IMR-90 (cell line): Measurements from ENCODE around the gene ASF1B. TPM values are rescaled to one million over a fixed set of nuclear protein-coding genes. Genes with fewer than 3 reads are reported as not detected.

Experiments
- ATAC-seq: fragments of 200-7000 bp; cut with Tn5 transposase; 2 replicates; pipeline ENCODE4 v1.9.1; 2020; ENCODE audit warnings: low read depth, mild to moderate bottlenecking, moderate library complexity
- BruUV-seq: library from RNA; stranded (reverse); fragments of 400-500 nt; replicated peaks from 2 replicates; lab custom pipeline; 2021; lab: Mats Ljungman, UMichigan
- CTCF ChIA-PET: fragments of 300-600 bp; formaldehyde crosslinking; extraction: SDS; loops from one replicate; lab custom pipeline; 2021; ENCODE audit warnings: antibody characterized with exemption; lab: Yijun Ruan, JAX
- POLR2A ChIA-PET: fragments of 300-600 bp; sonication (Branson Sonifier 250); formaldehyde crosslinking; loops from one replicate; lab custom pipeline; 2022; ENCODE audit warnings: antibody characterized with exemption; ENCODE audit not compliant: unreplicated experiment; lab: Charles Lee
- DNase-seq: peaks from one replicate; pipeline ENCODE4 v3.0.0; 2013
- H2AFZ ChIP-seq: replicated peaks from 2 replicates; pipeline ENCODE3; 2013; ENCODE audit warnings: low read length, mild to moderate bottlenecking; ENCODE audit not compliant: poor library complexity
- H2AK5ac ChIP-seq: 2 replicates; pipeline ENCODE4 v1.6.1; 2013; ENCODE audit warnings: low read depth, low read length, inconsistent platforms
- H2AK9ac ChIP-seq: replicated peaks from 2 replicates; pipeline ENCODE3; 2013; ENCODE audit warnings: mild to moderate bottlenecking, low read depth, low read length, moderate library complexity; ENCODE audit not compliant: poor library complexity
- H2BK120ac ChIP-seq: 2 replicates; pipeline ENCODE4 v1.6.1; 2013; ENCODE audit warnings: low read depth, low read length, inconsistent platforms
- H2BK15ac ChIP-seq: 3 replicates; pipeline ENCODE4 v1.6.1; 2013; ENCODE audit warnings: low read depth, low read length, inconsistent platforms
- H2BK20ac ChIP-seq: 2 replicates; pipeline ENCODE4 v1.6.1; 2013; ENCODE audit warnings: low read depth, mild to moderate bottlenecking, inconsistent platforms, low read length, moderate library complexity
- H2BK5ac ChIP-seq: 2 replicates; pipeline ENCODE4 v1.6.1; 2013; ENCODE audit warnings: mild to moderate bottlenecking, low read depth, low read length, inconsistent platforms; ENCODE audit not compliant: poor library complexity, severe bottlenecking
- H3K14ac ChIP-seq: replicated peaks from 2 replicates; pipeline ENCODE4 v1.6.1; 2013; ENCODE audit warnings: low read depth, low read length, inconsistent platforms
- H3K18ac ChIP-seq: 2 replicates; pipeline ENCODE4 v1.6.1; 2013; ENCODE audit warnings: low read depth, low read length, control low read depth
- H3K23ac ChIP-seq: 2 replicates; pipeline ENCODE4 v1.6.1; 2013; ENCODE audit warnings: low read depth, low read length, inconsistent platforms
- H3K27ac ChIP-seq: 2 replicates; pipeline ENCODE4 v1.5.1; 2013; ENCODE audit warnings: mild to moderate bottlenecking, control low read depth, low read length; ENCODE audit not compliant: insufficient read depth
- H3K27me3 ChIP-seq: 2 replicates; pipeline ENCODE4 v1.6.1; 2013; ENCODE audit warnings: low read length; ENCODE audit not compliant: control insufficient read depth, insufficient read depth
- H3K36me3 ChIP-seq: 2 replicates; pipeline ENCODE4 v1.6.1; 2013; ENCODE audit warnings: low read length, mixed read lengths; ENCODE audit not compliant: control insufficient read depth, insufficient read depth
- H3K4ac ChIP-seq: 2 replicates; pipeline ENCODE4 v1.6.1; 2013; ENCODE audit warnings: low read depth, low read length, inconsistent platforms
- H3K4me1 ChIP-seq: 2 replicates; pipeline ENCODE4 v1.6.1; 2013; ENCODE audit warnings: low read length, mixed read lengths; ENCODE audit not compliant: control insufficient read depth, insufficient read depth
- H3K4me2 ChIP-seq: 2 replicates; pipeline ENCODE4 v1.6.1; 2013; ENCODE audit warnings: low read depth, mild to moderate bottlenecking, control low read depth, low read length, moderate library complexity
- H3K4me3 ChIP-seq: 2 replicates; pipeline ENCODE4 v1.5.1; 2013; ENCODE audit warnings: low read depth, mild to moderate bottlenecking, control low read depth, low read length, moderate library complexity; ENCODE audit not compliant: insufficient read depth
- H3K56ac ChIP-seq: 2 replicates; pipeline ENCODE4 v1.6.1; 2013; ENCODE audit warnings: low read length, inconsistent platforms; ENCODE audit not compliant: insufficient read depth; ENCODE audit errors: extremely low read depth
- H3K79me1 ChIP-seq, 2 experiments: 2 replicates each; pipeline ENCODE4 v1.6.1; 2013; ENCODE audit warnings: low read length in 2 of 2, inconsistent platforms in 1 of 2, low read depth in 1 of 2
- H3K9ac ChIP-seq: 2 replicates; pipeline ENCODE4 v1.6.1; 2013; ENCODE audit warnings: low read depth, low read length, control low read depth
- H3K9me1 ChIP-seq: 2 replicates; pipeline ENCODE4 v1.6.1; 2013; ENCODE audit warnings: low read length, inconsistent platforms; ENCODE audit not compliant: insufficient read depth
- H3K9me3 ChIP-seq: 2 replicates; pipeline ENCODE4 v1.6.1; 2013; ENCODE audit warnings: low read length; ENCODE audit not compliant: control insufficient read depth, insufficient read depth
- H4K20me1 ChIP-seq: 2 replicates; pipeline ENCODE4 v1.6.1; 2013; ENCODE audit warnings: low read length, inconsistent platforms; ENCODE audit not compliant: insufficient read depth
- H4K5ac ChIP-seq: 2 replicates; pipeline ENCODE4 v1.6.1; 2013; ENCODE audit warnings: mild to moderate bottlenecking, low read depth, low read length, control low read depth
- H4K8ac ChIP-seq, 2 experiments: 2 replicates each; pipeline ENCODE4 v1.6.1; 2013; ENCODE audit warnings: low read depth in 2 of 2, low read length in 2 of 2, control low read depth in 1 of 2, inconsistent platforms in 1 of 2
- H4K91ac ChIP-seq: 2 replicates; pipeline ENCODE4 v1.6.1; 2013; ENCODE audit warnings: low read depth, low read length, inconsistent platforms; ENCODE audit not compliant: insufficient read depth
- CEBPB ChIP-seq: IDR thresholded peaks from 2 replicates; pipeline ENCODE4 v1.6.1; 2012; ENCODE audit warnings: low read depth, low read length, improper control_type of control experiment
- CHD1 ChIP-seq: IDR thresholded peaks from 2 replicates; pipeline ENCODE4 v1.6.1; 2012; ENCODE audit warnings: low read depth, low read length, improper control_type of control experiment
- CTCF ChIP-seq: conservative IDR thresholded peaks from 2 replicates; pipeline ENCODE4 v1.5.1; 2012; ENCODE audit warnings: mild to moderate bottlenecking, low read depth, low read length, improper control_type of control experiment
- FOS ChIP-seq: fragments of 150-350 bp; IDR thresholded peaks from 2 replicates; pipeline ENCODE4 v1.6.1; 2016; ENCODE audit warnings: low read depth, low read length
- POLR2A ChIP-seq: IDR thresholded peaks from 2 replicates; pipeline ENCODE4 v1.6.1; 2012; ENCODE audit warnings: mild to moderate bottlenecking, low read depth, low read length
- RAD21 ChIP-seq: IDR thresholded peaks from 2 replicates; pipeline ENCODE4 v1.6.1; 2012; ENCODE audit warnings: low read length, improper control_type of control experiment
- RCOR1 ChIP-seq: IDR thresholded peaks from 2 replicates; pipeline ENCODE4 v1.6.1; 2012; ENCODE audit warnings: mild to moderate bottlenecking, low read length, improper control_type of control experiment; ENCODE audit not compliant: insufficient replicate concordance
- RFX5 ChIP-seq: IDR thresholded peaks from 2 replicates; pipeline ENCODE4 v1.8.0; 2012; ENCODE audit warnings: low read depth, mild to moderate bottlenecking, low read length, moderate library complexity
- SMC3 ChIP-seq: fragments of 150-350 bp; IDR thresholded peaks from 2 replicates; pipeline ENCODE4 v1.6.1; 2016; ENCODE audit warnings: low read depth, mild to moderate bottlenecking, antibody characterized with exemption, low read length, moderate library complexity
- USF2 ChIP-seq: fragments of 150-350 bp; IDR thresholded peaks from 2 replicates; pipeline ENCODE4 v1.6.1; 2017; ENCODE audit warnings: mild to moderate bottlenecking, antibody characterized with exemption, low read length, low read depth
- WGBS, 2 experiments: methylation state at CpG; one replicate each; pipeline versions ENCODE4 v1.1.5 to v1.1.7; 2013; ENCODE audit warnings: missing lambda C conversion rate in 2 of 2; ENCODE audit not compliant: insufficient read length in 1 of 2; ENCODE audit errors: extremely low coverage in 2 of 2; 5-methylcytosine and 5-hydroxymethylcytosine counted together
- dilution Hi-C: fragments of 300-500 bp; cut with HindIII; formaldehyde crosslinking; loops from one replicate; pipeline ENCODE4 v1.14.3; 2018; ENCODE audit warnings: low sequenced_read_pairs; ENCODE audit not compliant: unreplicated experiment
- in situ Hi-C: fragments of 300-500 bp; cut with MboI; formaldehyde crosslinking; loops from 3 replicates; pipeline ENCODE4 v1.14.3; 2019; ENCODE audit warnings: low sequenced_read_pairs, inconsistent platforms, mixed read lengths
- intact Hi-C: fragments of 100-400 bp; cut with micrococcal nuclease; formaldehyde crosslinking; loops from 2 replicates; pipeline ENCODE4 v1.10.0; 2022
- polyA plus RNA-seq, 3 experiments: library from polyadenylated mRNA; depleted of rRNA; stranded (reverse); fragments of >200 nt; gene quantifications; 2 replicates each; pipeline ENCODE4 v1.2.3, GENCODE V29; 2012; ENCODE audit warnings: low replicate concordance in 1 of 3
- total RNA-seq: library from RNA; depleted of rRNA; stranded (reverse); fragments of >200 nt; gene quantifications from 2 replicates; pipeline ENCODE4 v1.2.3, GENCODE V29; 2012
- TF ChIP-seq, protein P1 (sequence below): fragments of 150-350 bp; IDR thresholded peaks from 2 replicates; pipeline ENCODE4 v1.6.1; 2016; ENCODE audit warnings: low read depth, mild to moderate bottlenecking, low read length, moderate library complexity, borderline replicate concordance

ASF1B gene
- total and polyA plus RNA-seq, 2 of the 4 experiments (the other 2 are of a cell fraction) = 10.4 to 12.1 TPM

DNA sequence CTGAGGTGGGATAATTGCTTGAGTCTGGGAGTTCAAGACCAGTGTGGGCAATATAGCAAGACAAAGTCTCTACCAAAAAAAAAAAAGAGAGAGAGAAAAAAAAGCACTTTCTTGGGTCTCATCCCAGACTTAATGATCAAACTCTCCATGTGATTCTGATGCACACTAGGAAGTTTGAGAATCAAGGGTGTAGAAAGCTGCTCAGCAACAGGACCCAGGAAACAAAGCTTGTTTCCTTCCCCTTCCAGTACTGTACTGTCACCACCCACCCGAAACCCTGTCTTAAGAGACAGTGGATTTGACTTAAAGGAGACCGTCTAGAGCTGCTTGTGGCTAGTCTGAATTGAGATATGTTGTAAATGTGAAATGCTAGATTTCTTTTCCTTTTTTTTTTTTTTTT lies 58.0 kb downstream of the ASF1B start:
- ATAC-seq = no peak

More for the DNA sequence above, 58.0 kb downstream of the ASF1B start:
- POLR2A ChIA-PET = no interaction called here
- dilution Hi-C loops = no loop called here
- H3K9me1 ChIP-seq = peaks cover 10% of the 10 kb centered on the region; the same call in 1 of the 2 replicates
- intact Hi-C loops = no loop called here
- H2AK5ac ChIP-seq = no peak overlapping the region
- no peaks in the 10 kb centered on the region for H3K9me3 ChIP-seq
- H4K5ac ChIP-seq = no peak overlapping the region
- H4K20me1 ChIP-seq = no peaks in the 10 kb centered on the region
- H2BK120ac ChIP-seq = no peak overlapping the region
- no CpG with 5 or more reads among the region's 2 CpGs for WGBS, 2 experiments
- H3K79me1 ChIP-seq = peaks cover 12 to 37% of the 10 kb centered on the region in 2 experiments
- no TSS peak for BruUV-seq
- H3K56ac ChIP-seq = no peak overlapping the region
- no peak for TF ChIP-seq POLR2A
- TF ChIP-seq, protein P1, sequence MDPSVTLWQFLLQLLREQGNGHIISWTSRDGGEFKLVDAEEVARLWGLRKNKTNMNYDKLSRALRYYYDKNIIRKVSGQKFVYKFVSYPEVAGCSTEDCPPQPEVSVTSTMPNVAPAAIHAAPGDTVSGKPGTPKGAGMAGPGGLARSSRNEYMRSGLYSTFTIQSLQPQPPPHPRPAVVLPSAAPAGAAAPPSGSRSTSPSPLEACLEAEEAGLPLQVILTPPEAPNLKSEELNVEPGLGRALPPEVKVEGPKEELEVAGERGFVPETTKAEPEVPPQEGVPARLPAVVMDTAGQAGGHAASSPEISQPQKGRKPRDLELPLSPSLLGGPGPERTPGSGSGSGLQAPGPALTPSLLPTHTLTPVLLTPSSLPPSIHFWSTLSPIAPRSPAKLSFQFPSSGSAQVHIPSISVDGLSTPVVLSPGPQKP = no peak
- TF ChIP-seq RFX5 = no peak
- TF ChIP-seq CTCF = no peak
- TF ChIP-seq CEBPB = no peak
- no peak for TF ChIP-seq RCOR1
- TF ChIP-seq USF2 = no peak
- no peak for TF ChIP-seq FOS
- no peak for TF ChIP-seq RAD21
- TF ChIP-seq CHD1 = no peak
- TF ChIP-seq SMC3 = no peak
- H3K9ac ChIP-seq = no peak overlapping the region
- no peak overlapping the region for H3K18ac ChIP-seq
- H3K4me2 ChIP-seq = no peak overlapping the region
- no peak overlapping the region for H3K27ac ChIP-seq
- no peak overlapping the region for H4K91ac ChIP-seq
- no peak overlapping the region for H3K4ac ChIP-seq
- H4K8ac ChIP-seq = no peak overlapping the region
- no peak overlapping the region for H2AK9ac ChIP-seq
- CTCF ChIA-PET = interaction anchor here (0.7 to 0.8 kb wide), 2 partner anchors 139 to 1075 kb away, joined by 3 to 4 read pairs; no protein-coding TSS in a partner anchor
- H3K4me3 ChIP-seq = no peak overlapping the region
- H2BK15ac ChIP-seq = no peak overlapping the region
- no peak overlapping the region for H2BK20ac ChIP-seq
- no peaks in the 10 kb centered on the region for H3K27me3 ChIP-seq
- H3K14ac ChIP-seq = no peak overlapping the region
- H3K36me3 ChIP-seq = no peaks in the 10 kb centered on the region
- peak; percentile 38 for DNase-seq
- H2AFZ ChIP-seq = no peak overlapping the region
- H3K4me1 ChIP-seq = peaks cover 15% of the 10 kb centered on the region
- in situ Hi-C loops = loop anchor here (25.0 kb wide), 1 partner anchor 316 kb away; the partner anchor contains the start of genes C19orf53 and MRI1
- H2BK5ac ChIP-seq = no peak overlapping the region
- no peak overlapping the region for H3K23ac ChIP-seq
